Keratinocyte (primary cell): ENCODE results near the gene CEP78. TPM values are rescaled to one million over a fixed set of nuclear protein-coding genes. Genes with fewer than 3 reads are reported as not detected.

Source experiments
- DNase-seq: peaks from one replicate; pipeline ENCODE4 v3.0.0-alpha.2; 2011; ENCODE audit warnings: low read depth, missing footprints, low spot score
- FAIRE-seq: peaks from 2 replicates; lab custom pipeline; 2011; peaks lifted over from hg19 to GRCh38; lab: Jason Lieb, UNC
- H2AFZ ChIP-seq: 2 replicates; pipeline ENCODE4 v1.6.0; 2012; ENCODE audit warnings: low read length, control low read depth, inconsistent platforms; ENCODE audit not compliant: control insufficient read depth
- H3K27ac ChIP-seq: 2 replicates; pipeline ENCODE4 v1.5.1; 2011; ENCODE audit warnings: low read length; ENCODE audit not compliant: control insufficient read depth, insufficient read depth
- H3K27me3 ChIP-seq: 3 replicates; pipeline ENCODE4 v1.6.0; 2011; ENCODE audit warnings: low read length; ENCODE audit not compliant: control insufficient read depth, insufficient read depth; ENCODE audit errors: extremely low read depth
- H3K36me3 ChIP-seq, 2 experiments: 2 replicates in 1 of 2; 3 replicates in 1 of 2; pipeline ENCODE4 v1.5.1; 2011; ENCODE audit warnings: low read length in 2 of 2, mild to moderate bottlenecking in 1 of 2; ENCODE audit not compliant: control insufficient read depth in 2 of 2, insufficient read depth in 2 of 2; ENCODE audit errors: extremely low read depth in 1 of 2
- H3K4me1 ChIP-seq: 3 replicates; pipeline ENCODE4 v1.5.1; 2011; ENCODE audit warnings: low read length; ENCODE audit not compliant: control insufficient read depth, insufficient read depth; ENCODE audit errors: extremely low read depth
- H3K4me2 ChIP-seq: 3 replicates; pipeline ENCODE4 v1.6.0; 2011; ENCODE audit warnings: low read depth, low read length; ENCODE audit not compliant: control insufficient read depth, insufficient read depth; ENCODE audit errors: extremely low read depth
- H3K4me3 ChIP-seq, 3 experiments: fragments of 200-600 bp in 1 of 3; sonication (generic) in 1 of 3; 2 replicates in 2 of 3; 3 replicates in 1 of 3; pipeline ENCODE4 v1.5.1; 2011 to 2016; ENCODE audit warnings: low read length in 3 of 3, mild to moderate bottlenecking in 3 of 3, control low read depth in 2 of 3, inconsistent platforms in 1 of 3, low read depth in 1 of 3, mixed read lengths in 1 of 3, mixed run types in 1 of 3, moderate library complexity in 1 of 3; ENCODE audit not compliant: control insufficient read depth in 2 of 3, insufficient read depth in 2 of 3; ENCODE audit errors: extremely low read depth in 1 of 3
- H3K79me2 ChIP-seq: 2 replicates; pipeline ENCODE4 v1.6.0; 2012; ENCODE audit warnings: low read length; ENCODE audit not compliant: control insufficient read depth, insufficient read depth
- H3K9ac ChIP-seq: 3 replicates; pipeline ENCODE4 v1.6.0; 2011; ENCODE audit warnings: low read length; ENCODE audit not compliant: control insufficient read depth, insufficient read depth; ENCODE audit errors: extremely low read depth
- H3K9me1 ChIP-seq: 3 replicates; pipeline ENCODE4 v1.6.0; 2011; ENCODE audit warnings: low read length; ENCODE audit not compliant: control insufficient read depth, insufficient read depth; ENCODE audit errors: extremely low read depth
- H3K9me3 ChIP-seq: 2 replicates; pipeline ENCODE4 v1.5.1; 2012; ENCODE audit warnings: low read depth, low read length; ENCODE audit not compliant: control insufficient read depth
- H4K20me1 ChIP-seq: 3 replicates; pipeline ENCODE4 v1.6.0; 2011; ENCODE audit warnings: low read length; ENCODE audit not compliant: control insufficient read depth, insufficient read depth; ENCODE audit errors: extremely low read depth
- CTCF ChIP-seq, 3 experiments: IDR thresholded peaks in 1 of 3; conservative IDR thresholded peaks in 1 of 3; optimal IDR thresholded peaks in 1 of 3; 2 replicates in 2 of 3; 3 replicates in 1 of 3; pipeline versions ENCODE3 to v1.5.1; 2011; ENCODE audit warnings: low read length in 3 of 3, mild to moderate bottlenecking in 3 of 3, moderate library complexity in 2 of 3, control low read depth in 1 of 3, inconsistent platforms in 1 of 3; ENCODE audit not compliant: insufficient read depth in 2 of 3; ENCODE audit errors: extremely low read depth in 1 of 3
- EZH2 ChIP-seq: IDR thresholded peaks from one replicate; pipeline ENCODE4 v1.6.1; 2012; ENCODE audit warnings: inconsistent platforms, mild to moderate bottlenecking, low read length, moderate library complexity
- dilution Hi-C: fragments of 300-500 bp; cut with MboI; formaldehyde crosslinking; loops from one replicate; pipeline ENCODE4 v1.7.0; 2020; ENCODE audit warnings: low sequenced_read_pairs; ENCODE audit not compliant: extremely low pct_ligation_motif_present
- polyA plus RNA-seq, 5 experiments: library from polyadenylated mRNA; depleted of rRNA in 3 of 5; stranded (reverse) in 3 of 5; stranded (forward) in 1 of 5; unstranded in 1 of 5; fragments of >200 nt; gene quantifications; 1 replicate in 1 of 5; 2 replicates in 3 of 5; 3 replicates in 1 of 5; pipeline versions ENCODE4 v1.2.1 to v1.2.3, GENCODE V29; 2011 to 2012; ENCODE audit warnings: missing spikeins in 2 of 5, low read depth in 1 of 5, low replicate concordance in 1 of 5

CEP78 gene
- polyA plus RNA-seq, 1 donor (not counting 4 experiments of a cell fraction or from before 2014, with no cell fraction given): 13.2 TPM

DNA sequence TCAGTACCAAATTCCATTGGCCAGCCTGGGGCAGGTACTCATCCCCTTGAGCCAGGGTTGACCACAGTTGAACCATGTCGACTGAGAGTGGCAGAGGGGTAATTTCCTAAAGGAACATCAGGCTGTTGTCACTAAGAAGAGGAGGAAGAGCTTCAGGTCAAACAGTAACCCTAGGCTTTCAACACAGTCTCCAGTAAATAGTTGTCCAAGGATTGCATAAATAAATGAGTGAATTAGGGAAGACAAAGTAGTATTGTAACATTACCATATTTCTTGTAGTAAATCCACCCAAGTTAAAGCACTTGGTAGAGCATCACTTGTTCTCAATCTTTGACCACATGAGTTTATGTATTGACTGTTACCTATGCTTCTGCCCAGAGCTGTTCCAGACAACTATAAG, 68.5 kb downstream of the CEP78 start:
- DNase-seq (no peak), FAIRE-seq (no peak)
- Histone ChIP-seq H3K4me3 (no peak overlapping the region), H3K9ac (no peak overlapping the region), H4K20me1 (no peaks in the 10 kb centered on the region), H3K4me2 (no peak overlapping the region), H3K27ac (no peak overlapping the region), H3K4me1 (no peaks in the 10 kb centered on the region), H3K27me3 (no peaks in the 10 kb centered on the region), H2AFZ (no peak overlapping the region), H3K9me3 (no peaks in the 10 kb centered on the region), H3K79me2 (peaks cover 3% of the 10 kb centered on the region), H3K9me1 (peaks cover 4% of the 10 kb centered on the region), H3K36me3 (peaks cover 3 to 58% of the 10 kb centered on the region in 2 experiments)
- no peak for TF ChIP-seq CTCF (optimal IDR thresholded peaks at IDR 0.05 in 1 of 3, IDR thresholded peaks at IDR 0.05 in 1 of 3, conservative IDR thresholded peaks at IDR 0.05 in 1 of 3; ENCODE audit: extremely low read depth in 1 of 3, insufficient read depth in 2 of 3, low read length in 3 of 3)
- dilution Hi-C loops: no loop called here

DNA sequence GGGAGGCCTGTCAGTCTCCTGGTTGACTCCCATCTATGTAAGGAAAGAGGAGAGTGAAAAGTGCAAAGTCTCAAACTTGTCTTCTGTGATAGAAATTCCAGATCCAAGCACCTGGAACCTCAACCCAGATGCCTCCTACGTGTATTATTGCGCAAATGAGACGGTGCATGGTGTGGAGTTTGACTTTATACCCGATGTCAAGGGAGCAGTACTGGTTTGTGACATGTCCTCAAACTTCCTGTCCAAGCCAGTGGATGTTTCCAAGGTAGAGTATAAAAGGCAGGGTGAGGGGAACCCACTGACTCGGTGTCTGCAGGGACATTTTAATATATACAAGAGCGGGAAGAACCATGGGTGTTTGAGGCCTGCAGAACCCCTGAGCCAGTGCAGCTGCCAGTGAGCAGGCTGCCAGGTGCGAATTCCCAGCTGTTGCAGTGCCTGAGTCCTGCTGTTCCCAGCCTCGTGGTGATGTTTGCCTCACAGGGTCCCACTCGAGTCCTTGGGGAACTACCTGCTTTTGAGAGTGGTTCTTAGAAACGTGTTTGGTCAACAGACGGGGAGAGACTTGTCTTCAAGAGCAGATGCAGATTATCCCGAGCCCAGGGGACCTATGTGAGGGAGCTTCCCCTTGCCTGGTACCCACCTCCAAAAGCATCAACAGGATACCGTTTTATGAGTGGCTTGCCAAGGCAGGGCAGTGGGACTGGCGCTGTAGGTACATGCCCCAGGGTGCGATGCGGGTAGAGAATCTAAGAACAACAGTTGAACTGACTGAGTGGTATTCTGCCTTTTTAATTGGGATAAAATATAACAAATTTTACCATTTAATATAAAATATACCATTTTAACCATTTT, 70.6 kb downstream of the CEP78 start:
- FAIRE-seq (no peak), DNase-seq (no peak)
- no peaks in the 10 kb centered on the region for H3K9me3 ChIP-seq
- no peak overlapping the region for H3K4me2 ChIP-seq
- H3K9ac ChIP-seq: no peak overlapping the region
- dilution Hi-C loops: no loop called here
- no peaks in the 10 kb centered on the region for H3K4me1 ChIP-seq
- no peak overlapping the region for H3K4me3 ChIP-seq
- no peaks in the 10 kb centered on the region for H4K20me1 ChIP-seq
- peaks cover 5 to 50% of the 10 kb centered on the region in 2 experiments for H3K36me3 ChIP-seq
- no peak overlapping the region for H3K27ac ChIP-seq
- H3K27me3 ChIP-seq: no peaks in the 10 kb centered on the region
- TF ChIP-seq EZH2 (no peak), CTCF (optimal IDR thresholded peaks at IDR 0.05 in 1 of 3, IDR thresholded peaks at IDR 0.05 in 1 of 3, conservative IDR thresholded peaks at IDR 0.05 in 1 of 3; ENCODE audit: extremely low read depth in 1 of 3, insufficient read depth in 2 of 3, low read length in 3 of 3) (no peak)
- no peak overlapping the region for H2AFZ ChIP-seq
- no peaks in the 10 kb centered on the region for H3K79me2 ChIP-seq
- H3K9me1 ChIP-seq: peaks cover 4% of the 10 kb centered on the region
